ENCODE measurements around the gene ELMO1.

Gene ELMO1

GRCh38 chr7:37359662-37360444 is 88.8 kb downstream of the ELMO1 start:
- DNase-seq (ENCODE audit: low read depth) = no peak
- H3K4me3 ChIP-seq (ENCODE audit: low read length) = no peak overlapping the region
- no peak for TF ChIP-seq CTCF (conservative IDR thresholded peaks at IDR 0.05; ENCODE audit: low read length)

GRCh38 chr7:37359180-37359579 is 89.5 kb downstream of the ELMO1 start:
- no peak for TF ChIP-seq CTCF (conservative IDR thresholded peaks at IDR 0.05; ENCODE audit: low read length)
- DNase-seq (ENCODE audit: low read depth) = no peak

GRCh38 chr7:37357637-37357996 is 91.0 kb downstream of the ELMO1 start:
- H3K4me3 ChIP-seq (ENCODE audit: low read length) = no peak overlapping the region
- no peak for TF ChIP-seq CTCF (conservative IDR thresholded peaks at IDR 0.05; ENCODE audit: low read length)
- no peak for DNase-seq (ENCODE audit: low read depth)

More at GRCh38 chr7:37359180-37359579, 89.5 kb downstream of the ELMO1 start:
- no peak overlapping the region for H3K4me3 ChIP-seq (ENCODE audit: low read length)

- TF ChIP-seq CTCF (conservative IDR thresholded peaks at IDR 0.05; ENCODE audit: low read length) = no peak
- DNase-seq (ENCODE audit: low read depth) = no peak
- H3K4me3 ChIP-seq (ENCODE audit: low read length) = no peak overlapping the region
These were observed 91.6 kb downstream of the ELMO1 start for GRCh38 chr7:37356911-37357636.

- H3K4me3 ChIP-seq (ENCODE audit: low read length) = no peak overlapping the region
- no peak for DNase-seq (ENCODE audit: low read depth)
- TF ChIP-seq CTCF (conservative IDR thresholded peaks at IDR 0.05; ENCODE audit: low read length) = no peak
These were observed 94.0 kb downstream of the ELMO1 start for GRCh38 chr7:37354656-37355131.

GRCh38 chr7:37353949-37354655 is 94.6 kb downstream of the ELMO1 start:
- no peak for DNase-seq (ENCODE audit: low read depth)
- no peak for TF ChIP-seq CTCF (conservative IDR thresholded peaks at IDR 0.05; ENCODE audit: low read length)
- no peak overlapping the region for H3K4me3 ChIP-seq (ENCODE audit: low read length)

Data from AG10803 (cell line).